Choroid plexus epithelial cell (primary cell): ENCODE data around the gene RRAS.
"Not testable (repeated sequence)": the region's sequence is repeated elsewhere in the genome, so short reads cannot be mapped to it uniquely, and the experiment has no call there.

Experiments used
- DNase-seq: peaks from one replicate; pipeline ENCODE4 v3.0.0-alpha.2; 2010; ENCODE audit warnings: low read depth
- H3K4me3 ChIP-seq: 2 replicates; pipeline ENCODE4 v1.5.1; 2011; ENCODE audit warnings: low read depth, mild to moderate bottlenecking, control low read depth, low read length, moderate library complexity
- TF ChIP-seq, protein P1 (sequence below): conservative IDR thresholded peaks from 2 replicates; pipeline ENCODE4 v1.5.1; 2011; ENCODE audit warnings: low read depth, mild to moderate bottlenecking, control low read depth, inconsistent platforms, low read length, moderate library complexity

RRAS gene

DNA sequence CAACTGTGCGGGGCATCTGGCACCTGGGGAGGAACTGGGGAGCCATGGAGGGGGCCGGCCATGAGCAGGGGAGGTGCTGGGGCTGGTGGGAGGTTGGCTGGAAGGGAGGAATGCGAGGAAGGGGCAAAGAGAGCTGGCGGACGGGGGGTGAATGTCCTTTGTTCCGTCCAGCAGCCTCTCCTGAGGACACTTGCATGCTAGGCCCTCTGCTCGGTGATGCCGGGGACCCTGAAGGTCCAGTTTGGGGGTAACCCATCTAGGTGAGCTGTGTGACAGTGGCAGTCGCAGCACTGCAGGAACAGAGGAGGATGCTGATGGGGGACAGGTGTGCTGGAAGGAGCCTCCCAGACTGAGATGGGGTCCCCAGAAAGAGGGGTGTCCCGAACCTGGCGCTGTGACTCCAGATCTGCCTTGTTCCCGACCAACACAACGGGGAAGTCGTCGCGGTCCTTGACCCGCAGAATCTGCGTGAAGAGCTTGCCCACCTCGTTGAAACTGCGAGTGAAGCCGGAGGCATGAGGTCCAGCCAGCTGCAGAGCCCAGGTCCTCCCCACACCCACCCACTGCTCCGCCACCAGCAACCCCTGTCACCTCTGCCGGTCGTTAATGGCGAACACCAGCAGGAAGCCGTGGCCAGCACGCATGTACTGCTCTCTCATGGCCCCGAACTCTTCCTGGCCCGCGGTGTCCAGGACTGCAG lies 3.6 kb downstream of the RRAS start:
- TF ChIP-seq, protein P1, sequence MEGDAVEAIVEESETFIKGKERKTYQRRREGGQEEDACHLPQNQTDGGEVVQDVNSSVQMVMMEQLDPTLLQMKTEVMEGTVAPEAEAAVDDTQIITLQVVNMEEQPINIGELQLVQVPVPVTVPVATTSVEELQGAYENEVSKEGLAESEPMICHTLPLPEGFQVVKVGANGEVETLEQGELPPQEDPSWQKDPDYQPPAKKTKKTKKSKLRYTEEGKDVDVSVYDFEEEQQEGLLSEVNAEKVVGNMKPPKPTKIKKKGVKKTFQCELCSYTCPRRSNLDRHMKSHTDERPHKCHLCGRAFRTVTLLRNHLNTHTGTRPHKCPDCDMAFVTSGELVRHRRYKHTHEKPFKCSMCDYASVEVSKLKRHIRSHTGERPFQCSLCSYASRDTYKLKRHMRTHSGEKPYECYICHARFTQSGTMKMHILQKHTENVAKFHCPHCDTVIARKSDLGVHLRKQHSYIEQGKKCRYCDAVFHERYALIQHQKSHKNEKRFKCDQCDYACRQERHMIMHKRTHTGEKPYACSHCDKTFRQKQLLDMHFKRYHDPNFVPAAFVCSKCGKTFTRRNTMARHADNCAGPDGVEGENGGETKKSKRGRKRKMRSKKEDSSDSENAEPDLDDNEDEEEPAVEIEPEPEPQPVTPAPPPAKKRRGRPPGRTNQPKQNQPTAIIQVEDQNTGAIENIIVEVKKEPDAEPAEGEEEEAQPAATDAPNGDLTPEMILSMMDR, result no peak
- no peak overlapping the region for H3K4me3 ChIP-seq
- DNase-seq, result no peak

DNA sequence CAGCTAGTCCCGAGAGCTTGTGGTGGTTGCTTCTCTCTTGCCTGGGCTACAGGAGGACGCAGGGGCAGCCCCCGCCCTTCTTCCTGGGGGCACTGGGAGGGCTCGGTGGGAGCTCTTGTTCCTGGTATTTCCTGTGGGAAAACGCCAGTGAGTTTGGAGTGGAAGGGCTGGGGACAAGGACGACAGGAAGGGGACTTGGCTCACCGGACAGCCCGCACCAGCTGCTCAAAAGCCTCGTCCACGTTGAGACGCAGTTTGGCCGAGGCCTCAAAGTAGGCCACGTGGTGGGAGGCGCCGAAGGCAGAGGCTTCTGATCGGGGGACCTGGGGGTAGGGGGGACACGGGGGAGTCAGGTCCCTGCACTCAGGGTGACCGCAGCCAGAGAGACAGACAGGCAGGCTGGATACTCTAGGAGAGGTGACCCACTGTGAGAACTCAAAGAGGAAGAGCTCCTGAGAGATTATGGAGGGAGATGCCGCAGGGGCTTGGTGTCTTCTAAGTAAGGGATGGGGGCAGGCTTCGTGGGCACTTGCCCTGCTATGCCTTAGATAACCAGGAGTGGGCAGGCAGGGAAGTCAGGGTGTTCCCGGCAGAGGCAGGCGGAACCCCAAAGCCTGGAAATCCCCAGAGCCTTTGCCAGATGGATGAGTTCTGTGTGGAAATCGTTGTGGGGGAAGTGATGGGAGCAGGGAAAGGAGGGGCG lies 4.3 kb downstream of the RRAS start:
- TF ChIP-seq, protein P1, result peak; percentile 33
- peak; percentile 48 for DNase-seq
- no peak overlapping the region for H3K4me3 ChIP-seq

DNA sequence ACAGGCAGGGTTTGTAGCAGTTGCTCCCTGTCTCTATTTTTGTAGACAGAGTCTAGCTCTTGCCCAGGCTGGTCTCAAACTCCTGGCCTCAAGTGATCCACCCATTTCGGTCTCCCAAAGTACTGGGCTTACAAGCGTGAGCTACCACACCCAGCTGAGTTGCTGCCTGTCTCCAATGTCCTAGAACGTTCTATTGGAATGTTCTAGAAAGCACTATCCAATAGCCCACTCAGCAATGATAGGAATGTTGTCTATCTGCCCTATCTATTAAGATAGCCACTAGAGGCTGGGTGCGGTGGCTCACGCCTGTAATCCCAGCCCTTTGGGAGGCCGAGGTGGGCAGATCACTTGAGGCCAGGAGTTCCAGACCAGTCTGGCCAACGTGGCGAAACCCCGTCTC lies 6.7 kb downstream of the RRAS start:
- peak; percentile 58 for DNase-seq
- not testable (repeated sequence) for H3K4me3 ChIP-seq

DNA sequence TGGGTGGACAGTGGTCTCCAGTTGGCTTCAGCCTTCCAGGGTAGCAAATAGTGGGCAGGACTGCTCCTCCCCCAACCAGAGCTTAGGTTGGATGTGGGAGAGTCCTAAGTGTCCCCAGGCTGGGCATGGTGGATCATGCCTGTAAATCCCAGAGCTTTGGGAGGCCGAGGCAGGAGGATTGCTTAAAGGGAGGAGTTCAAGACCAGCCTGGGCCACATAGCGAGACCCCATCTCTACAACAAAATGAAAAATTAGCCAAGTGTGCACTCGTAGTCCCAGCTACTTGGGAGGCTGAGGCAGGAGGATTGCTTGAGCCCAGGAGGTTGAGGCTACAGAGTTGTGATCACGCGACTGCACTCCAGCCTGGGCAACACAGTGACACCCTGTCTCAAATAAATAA lies 7.4 kb downstream of the RRAS start:
- TF ChIP-seq, protein P1, result no peak
- no peak overlapping the region for H3K4me3 ChIP-seq
- DNase-seq, result no peak

DNA sequence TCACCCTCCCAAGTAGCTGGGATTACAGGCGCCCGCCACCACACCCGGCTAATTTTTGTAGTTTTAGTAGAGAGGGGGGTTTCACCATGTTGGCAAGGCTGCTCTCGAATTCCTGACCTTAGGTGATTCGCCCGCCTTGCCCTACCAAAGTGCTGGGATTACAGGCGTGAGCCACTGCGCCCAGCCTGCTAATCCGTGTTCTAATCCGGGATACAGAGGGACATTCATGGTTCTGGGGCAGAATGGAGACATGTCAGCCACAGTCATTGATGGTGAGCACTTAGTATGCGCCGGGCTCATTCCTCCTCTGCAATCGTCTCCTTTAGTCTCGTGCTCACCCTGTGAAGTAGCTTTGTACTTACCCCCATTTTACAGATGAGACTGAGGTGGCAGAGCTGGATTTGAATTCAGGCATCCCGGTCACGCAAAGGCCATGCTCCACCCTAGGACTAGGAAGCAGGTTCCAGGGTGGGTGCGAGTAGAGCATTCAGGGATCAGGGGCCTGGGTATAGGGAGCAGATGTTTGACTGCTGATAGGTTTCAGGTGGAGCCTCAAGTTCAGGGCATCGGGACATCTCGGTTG lies 8.2 kb downstream of the RRAS start:
- H3K4me3 ChIP-seq, result no peak overlapping the region
- DNase-seq, result no peak
- TF ChIP-seq, protein P1, result no peak

DNA sequence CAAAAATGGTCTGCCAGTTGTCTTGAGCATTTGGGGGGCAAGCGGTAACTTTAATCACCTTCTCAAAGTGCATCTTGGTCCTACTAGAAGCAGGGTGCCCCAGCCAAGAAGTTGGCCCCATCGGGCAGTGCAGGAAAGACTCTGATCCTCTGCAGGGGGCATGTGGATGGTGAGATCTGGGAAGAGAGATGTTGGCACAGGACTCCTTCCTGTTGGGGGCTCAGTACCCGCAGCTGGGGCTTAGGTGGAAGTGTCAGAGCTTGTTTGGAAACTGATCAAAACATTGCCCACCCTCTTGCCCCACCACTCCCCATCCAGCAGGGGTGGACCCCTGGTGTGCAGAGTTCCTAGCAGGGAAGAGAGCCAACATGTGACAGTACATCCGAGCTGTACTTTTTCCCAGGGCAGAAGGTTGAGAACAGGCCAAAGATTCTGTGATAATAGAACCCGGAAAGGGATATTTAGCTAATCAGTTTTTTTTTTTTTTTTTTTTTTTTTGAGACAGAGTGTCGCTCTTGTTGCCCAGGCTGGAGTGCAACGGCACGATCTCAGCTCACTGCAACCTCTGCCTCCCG lies 8.8 kb downstream of the RRAS start:
- TF ChIP-seq, protein P1, result no peak
- no peak overlapping the region for H3K4me3 ChIP-seq
- no peak for DNase-seq

- TF ChIP-seq, protein P1, result no peak
- H3K4me3 ChIP-seq, result no peak overlapping the region
- no peak for DNase-seq
Observed at GRCh38 chr19:49629659-49630058, 10.3 kb downstream of the RRAS start.
